Measurements from ENCODE around the gene C1orf232.

Gene C1orf232

GRCh38 chr1:26134466-26134865 is 34.3 kb downstream of the C1orf232 start:
- H3K27ac ChIP-seq: no peak overlapping the region
- no peak for TF ChIP-seq CTCF (conservative IDR thresholded peaks at IDR 0.05)

GRCh38 chr1:26132834-26133167 is 36.0 kb downstream of the C1orf232 start:
- H3K27ac ChIP-seq: no peak overlapping the region
- no peak for TF ChIP-seq CTCF (conservative IDR thresholded peaks at IDR 0.05)

- no peak for TF ChIP-seq CTCF (conservative IDR thresholded peaks at IDR 0.05)
- H3K27ac ChIP-seq: no peak overlapping the region
Measured at GRCh38 chr1:26132128-26132833, 36.5 kb downstream of the C1orf232 start.

GRCh38 chr1:26130695-26131094 is 38.1 kb downstream of the C1orf232 start:
- H3K27ac ChIP-seq: no peak overlapping the region
- TF ChIP-seq CTCF (conservative IDR thresholded peaks at IDR 0.05): no peak

GRCh38 chr1:26129778-26130177 is 39.0 kb downstream of the C1orf232 start:
- H3K27ac ChIP-seq: no peak overlapping the region
- no peak for TF ChIP-seq CTCF (conservative IDR thresholded peaks at IDR 0.05)

- TF ChIP-seq CTCF (conservative IDR thresholded peaks at IDR 0.05): no peak
- H3K27ac ChIP-seq: peak overlapping the region; percentile 56
Measured at GRCh38 chr1:26127235-26128163, 41.3 kb downstream of the C1orf232 start.

GRCh38 chr1:26126321-26127084 is 42.3 kb downstream of the C1orf232 start:
- TF ChIP-seq CTCF (conservative IDR thresholded peaks at IDR 0.05): no peak
- H3K27ac ChIP-seq: peak overlapping the region; percentile 56
